Measurements from ENCODE around the gene DTX3L. TPM values are rescaled to one million over a fixed set of nuclear protein-coding genes. Genes with fewer than 3 reads are reported as not detected.
"Not testable (repeated sequence)": the region's sequence is repeated elsewhere in the genome, so short reads cannot be mapped to it uniquely, and the experiment has no call there.

DTX3L gene
- polyA plus RNA-seq, 3 donors, result 14.3 to 14.8 (median 14.6) TPM

DNA sequence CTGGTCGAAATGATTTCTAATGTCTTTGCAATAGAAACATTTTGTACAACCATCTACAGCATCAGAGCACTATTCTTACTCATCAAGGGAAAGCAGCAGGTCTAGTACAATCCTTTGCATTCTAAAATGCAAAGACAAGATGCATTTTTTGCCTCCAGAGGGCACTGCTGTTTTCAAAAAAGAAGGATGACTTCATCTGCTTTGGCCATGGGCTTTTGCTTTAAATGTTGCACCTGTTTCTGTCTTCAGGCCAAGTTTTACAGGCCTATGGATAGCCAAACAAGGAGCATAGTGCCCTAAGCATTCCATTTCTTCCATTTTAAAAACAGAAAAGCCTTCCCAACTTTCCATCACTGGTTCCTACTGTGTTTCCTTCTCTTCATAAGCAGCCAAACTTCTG lies 3.5 kb upstream of the DTX3L start:
- DNase-seq (ENCODE audit: low read depth in 3 of 3, low spot score in 2 of 3), result peak in 1 of 3 donors; percentile 52

DNA sequence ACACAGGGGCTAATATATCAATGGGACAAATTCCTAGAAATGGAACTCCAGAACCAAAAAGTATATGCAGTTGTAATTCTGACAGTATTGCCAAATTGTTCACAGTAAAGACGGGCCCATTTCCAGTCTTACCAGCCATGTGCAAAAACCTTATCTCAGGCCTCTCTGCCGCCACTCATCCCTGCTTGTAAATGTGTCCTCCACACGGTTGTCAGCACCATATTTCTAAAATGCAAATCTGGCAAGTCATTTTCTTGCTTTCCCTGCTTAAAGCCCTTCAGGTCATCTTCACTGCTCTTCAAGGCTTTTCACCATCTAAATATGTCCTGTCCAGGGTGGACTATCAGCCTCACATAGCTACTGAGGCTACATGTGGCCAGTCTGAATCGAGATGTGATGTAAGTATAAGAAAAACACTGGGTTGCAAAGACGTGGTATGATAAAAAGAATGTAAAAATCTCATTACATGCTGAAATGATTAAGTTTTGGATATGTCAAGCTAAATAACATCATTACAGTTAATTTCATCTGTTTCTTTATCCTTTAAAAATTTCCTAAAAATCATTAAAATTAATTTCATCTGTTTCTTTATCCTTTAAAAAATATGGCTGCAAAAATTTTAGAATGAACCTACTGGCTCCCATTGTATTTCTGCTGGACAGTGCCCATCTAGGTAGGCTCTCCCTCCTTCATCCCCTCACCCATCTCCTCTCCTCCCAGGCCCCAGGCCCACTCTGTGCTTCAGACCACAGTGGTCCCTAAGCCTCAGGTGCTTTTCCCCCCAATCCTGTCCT lies 1.0 kb upstream of the DTX3L start:
- no peak for DNase-seq (ENCODE audit: low read depth in 3 of 3, low spot score in 2 of 3)

DNA sequence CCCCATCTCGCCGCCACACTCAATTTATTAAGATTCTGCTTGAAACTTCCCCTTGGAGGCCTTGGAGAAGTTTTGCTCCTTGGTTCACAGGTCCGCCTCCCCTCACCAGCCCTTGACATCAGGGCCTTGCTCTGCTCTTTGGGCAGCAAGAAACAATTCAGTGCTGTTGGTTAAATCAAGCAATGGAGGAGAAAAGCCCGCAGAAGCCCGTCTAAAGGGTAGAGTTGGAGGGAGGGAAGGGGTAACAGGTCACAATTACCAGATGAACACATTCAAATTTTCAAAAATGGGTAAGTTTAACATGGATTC lies 467 bp upstream of the DTX3L start:
- no peak for DNase-seq (ENCODE audit: low read depth in 3 of 3, low spot score in 2 of 3)

DNA sequence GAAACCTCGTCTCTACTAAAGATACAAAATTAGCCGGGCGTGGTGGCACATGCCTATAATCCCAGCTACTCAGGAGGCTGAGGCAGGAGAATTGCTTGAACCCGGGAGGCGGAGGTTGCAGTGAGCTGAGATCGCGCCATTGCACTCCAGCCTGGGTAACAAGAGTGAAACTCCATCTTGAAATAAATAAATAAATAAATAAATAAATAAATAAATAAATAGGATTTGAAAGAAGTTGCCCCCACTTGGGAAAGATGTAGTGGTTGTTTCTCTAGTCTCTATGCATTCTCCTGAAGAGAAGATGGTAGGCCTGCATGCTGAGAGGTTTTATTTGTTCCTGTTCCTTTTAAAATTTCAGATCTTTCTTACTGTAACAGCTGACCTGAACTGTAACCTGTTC lies 4.0 kb downstream of the DTX3L start:
- DNase-seq (ENCODE audit: low read depth in 3 of 3, low spot score in 2 of 3), result not testable (repeated sequence)

DNA sequence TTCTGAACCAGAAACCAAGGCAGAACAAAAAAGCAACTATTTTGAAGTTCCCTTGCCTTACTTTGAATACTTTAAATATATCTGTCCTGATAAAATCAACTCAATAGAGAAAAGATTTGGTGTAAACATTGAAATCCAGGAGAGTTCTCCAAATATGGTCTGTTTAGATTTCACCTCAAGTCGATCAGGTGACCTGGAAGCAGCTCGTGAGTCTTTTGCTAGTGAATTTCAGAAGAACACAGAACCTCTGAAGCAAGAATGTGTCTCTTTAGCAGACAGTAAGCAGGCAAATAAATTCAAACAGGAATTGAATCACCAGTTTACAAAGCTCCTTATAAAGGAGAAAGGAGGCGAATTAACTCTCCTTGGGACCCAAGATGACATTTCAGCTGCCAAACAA lies 4.6 kb downstream of the DTX3L start:
- DNase-seq (ENCODE audit: low read depth in 3 of 3, low spot score in 2 of 3), result no peak

DNA sequence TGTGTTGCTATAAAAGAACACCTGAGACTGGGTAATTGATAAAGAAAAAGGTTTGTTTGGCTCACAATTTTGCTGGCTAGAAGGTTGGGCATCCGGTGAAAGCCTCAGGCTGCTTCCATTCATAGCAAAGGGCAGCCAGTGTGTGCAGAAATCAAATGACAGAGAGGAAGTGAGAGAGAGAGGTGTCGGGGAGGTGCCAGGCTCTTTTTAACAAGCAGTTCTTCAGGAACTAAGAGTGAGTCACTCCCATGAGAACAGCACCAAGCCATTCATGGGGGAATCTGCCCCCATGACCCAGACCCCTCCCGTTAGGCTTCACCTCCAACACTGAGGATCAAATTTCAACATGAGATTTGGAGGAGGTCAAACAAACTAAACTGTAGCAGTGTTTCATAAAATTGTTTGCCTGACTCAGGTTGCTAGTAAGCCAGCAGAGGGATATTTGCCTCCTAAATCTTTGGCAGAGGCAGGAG lies 8.8 kb downstream of the DTX3L start:
- DNase-seq (ENCODE audit: low read depth in 3 of 3, low spot score in 2 of 3), result no peak

DNA sequence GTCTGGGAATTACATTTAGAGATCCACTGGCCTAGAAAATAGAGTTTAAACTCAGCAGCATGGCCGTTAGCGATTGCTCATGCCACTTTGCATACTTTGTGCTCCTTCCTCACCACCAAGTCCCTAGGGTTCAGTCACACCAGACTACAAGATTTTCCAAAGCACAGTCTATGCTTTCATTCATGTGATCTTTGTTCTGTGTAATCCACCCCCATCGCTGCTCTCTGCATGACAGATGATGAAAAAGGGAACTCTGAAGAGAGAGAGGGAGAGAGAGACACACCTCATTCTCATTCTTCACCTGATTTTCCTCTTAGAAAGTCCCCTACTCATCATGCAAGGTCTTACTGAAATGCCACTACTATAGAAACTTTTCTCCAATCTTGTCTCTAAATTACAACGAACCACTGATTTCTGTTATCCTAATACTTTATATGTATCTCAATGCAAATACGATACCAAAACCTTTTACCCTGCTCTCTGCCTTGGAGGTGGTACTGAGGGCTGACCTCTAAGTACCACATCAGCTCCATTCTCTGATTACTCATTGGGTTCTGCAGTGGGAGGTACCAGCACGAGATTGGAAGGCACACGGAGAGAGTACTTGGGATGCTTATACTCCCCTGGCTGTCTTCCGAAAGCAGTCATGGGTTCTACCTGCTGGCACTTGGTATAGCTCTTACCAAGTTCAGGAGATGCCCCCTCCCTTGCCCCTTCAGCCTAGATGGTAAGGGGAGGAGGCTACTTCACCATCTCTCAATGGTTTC lies 12.2 kb downstream of the DTX3L start:
- no peak for DNase-seq (ENCODE audit: low read depth in 3 of 3, low spot score in 2 of 3)

DNA sequence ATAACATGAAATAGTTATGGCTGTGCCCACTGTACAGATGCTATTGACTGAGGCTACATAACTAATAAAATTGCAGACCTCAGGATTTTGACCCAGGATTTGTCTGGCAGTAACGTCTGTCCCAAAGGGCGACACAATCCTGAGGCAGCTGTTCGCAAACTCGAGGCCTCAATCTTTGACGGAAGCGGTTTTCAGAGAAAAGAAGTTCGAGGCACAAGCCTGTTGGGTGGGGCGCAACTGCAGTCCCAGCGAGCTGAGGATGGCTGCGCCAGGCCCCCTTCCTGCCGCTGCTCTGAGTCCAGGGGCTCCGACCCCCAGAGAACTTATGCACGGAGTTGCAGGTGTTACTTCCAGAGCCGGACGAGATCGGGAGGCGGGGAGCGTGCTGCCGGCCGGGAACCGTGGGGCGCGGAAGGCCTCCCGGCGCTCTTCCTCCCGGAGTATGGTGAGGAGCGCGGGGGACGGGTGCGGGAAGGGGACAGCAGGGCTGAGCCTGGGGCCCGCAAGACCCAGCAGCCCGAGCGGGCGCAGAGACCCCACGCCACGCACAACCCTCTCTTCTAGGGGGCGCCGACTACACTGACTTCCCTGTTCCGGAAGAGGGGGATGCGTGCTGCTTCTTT lies 13.4 kb downstream of the DTX3L start, which contains the start of gene PARP15:
Gene PARP15 (plus strand): TSS at position 242 of the 623 bp plus-strand sequence. CDS start 18 bp downstream, at position 260.
- no peak for DNase-seq (ENCODE audit: low read depth in 3 of 3, low spot score in 2 of 3)

DNA sequence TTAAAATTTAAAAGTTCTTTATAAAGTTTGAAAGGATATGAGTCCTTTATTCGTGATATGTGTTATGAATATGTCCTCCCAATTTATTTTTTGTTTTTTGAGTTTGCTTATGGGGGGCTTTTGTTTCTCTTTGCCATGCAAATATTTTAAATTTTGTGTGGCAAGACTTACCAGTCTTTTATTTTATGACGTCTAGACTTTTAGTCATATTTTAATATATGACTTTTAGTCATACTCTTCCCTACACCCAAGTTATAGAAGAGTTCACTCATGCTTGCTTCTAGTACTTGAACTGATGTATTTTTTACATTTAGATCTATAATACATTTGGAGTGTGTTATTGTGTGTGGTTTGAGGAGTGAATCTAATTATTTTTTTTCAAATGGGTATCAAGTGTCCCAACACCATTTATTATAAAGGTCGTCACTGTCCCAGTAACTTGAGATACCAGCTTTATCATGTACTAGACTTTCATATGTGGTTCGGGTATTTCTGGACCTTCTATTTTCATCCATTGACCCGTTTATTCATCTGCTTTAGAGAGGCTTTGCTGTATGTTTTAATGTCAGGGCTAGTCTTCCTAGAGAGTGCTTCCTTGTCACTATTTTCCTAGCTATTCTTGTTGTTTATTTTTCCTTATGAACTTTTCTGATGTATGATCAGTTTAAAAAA lies 14.1 kb downstream of the DTX3L start:
- DNase-seq (ENCODE audit: low read depth in 3 of 3, low spot score in 2 of 3), result no peak

DNA sequence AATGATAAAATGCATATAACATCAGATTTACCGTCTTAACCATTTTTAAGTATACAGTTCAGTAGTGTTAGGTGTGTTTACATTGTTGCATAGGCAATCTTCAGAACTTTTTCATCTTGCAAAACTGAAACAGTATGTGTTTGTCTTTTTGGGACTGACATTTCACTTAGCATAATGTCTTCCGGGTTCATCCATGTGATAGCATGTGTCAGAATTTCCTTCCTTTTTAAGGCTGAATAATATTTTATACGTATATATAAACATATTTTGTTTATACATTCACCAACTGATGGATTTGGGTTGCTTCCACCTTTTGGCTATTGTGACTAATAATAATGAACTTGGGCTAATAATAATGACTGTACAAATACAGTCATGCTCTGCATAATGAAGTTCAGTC lies 16.3 kb downstream of the DTX3L start:
- no peak for DNase-seq (ENCODE audit: low read depth in 3 of 3, low spot score in 2 of 3)

DNA sequence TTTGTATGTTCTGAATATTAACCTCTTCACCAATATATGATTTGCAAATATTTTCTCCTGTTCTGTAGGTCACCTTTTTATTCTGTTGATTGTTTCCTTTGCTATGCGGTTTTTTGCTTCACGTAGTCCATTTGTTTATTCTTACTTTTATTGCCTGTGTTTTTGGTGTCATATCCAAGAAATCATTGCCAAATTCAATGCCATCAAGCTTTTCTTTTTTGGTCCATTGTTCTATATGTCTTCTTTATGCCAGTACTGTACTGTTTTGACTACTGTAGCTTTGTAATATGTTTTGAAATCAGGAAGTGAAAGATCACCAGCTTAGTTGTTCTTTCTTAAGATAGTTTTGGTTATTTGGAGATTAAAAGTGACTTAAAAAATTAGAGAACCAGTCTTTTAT lies 17.5 kb downstream of the DTX3L start:
- no peak for DNase-seq (ENCODE audit: low read depth in 3 of 3, low spot score in 2 of 3)

DNA sequence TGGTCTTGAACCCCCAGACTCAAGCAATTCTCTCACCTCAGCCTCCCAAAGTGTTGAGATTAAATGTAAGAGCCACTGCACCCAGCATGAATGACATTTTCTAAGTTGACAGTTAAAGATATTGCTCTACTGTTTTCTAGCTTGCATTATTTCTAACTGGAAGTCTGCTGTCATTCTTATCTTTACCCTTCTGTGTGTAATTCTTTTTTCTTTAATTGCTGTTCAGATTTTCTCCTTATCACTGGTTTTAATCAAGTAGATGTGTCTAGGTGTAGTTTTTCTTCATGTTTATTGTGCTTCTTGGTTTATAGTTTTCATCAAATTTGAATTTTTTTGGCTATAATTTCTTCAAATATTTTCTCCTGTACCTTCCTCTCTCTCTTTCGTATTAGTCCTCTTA lies 18.3 kb downstream of the DTX3L start:
- DNase-seq (ENCODE audit: low read depth in 3 of 3, low spot score in 2 of 3), result no peak

DNA sequence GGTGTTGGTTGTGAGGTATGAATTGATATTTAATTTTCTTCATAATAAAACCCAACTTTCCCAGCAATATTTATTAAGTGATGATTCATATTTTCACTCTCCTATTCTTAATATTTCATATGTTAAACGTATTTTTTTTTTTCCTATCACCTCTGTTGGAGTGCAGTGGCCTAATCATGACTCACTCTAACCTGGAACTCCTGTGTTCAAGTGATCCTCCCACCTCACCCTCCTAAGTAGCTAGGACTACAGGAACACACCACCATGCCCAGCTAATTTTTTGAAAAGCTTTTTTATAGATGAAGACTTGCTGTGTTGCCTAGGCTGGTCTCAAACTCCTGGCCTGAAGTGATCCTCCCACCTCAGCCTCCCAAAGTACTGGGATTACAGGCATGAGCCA lies 22.0 kb downstream of the DTX3L start:
- no peak for DNase-seq (ENCODE audit: low read depth in 3 of 3, low spot score in 2 of 3)

DNA sequence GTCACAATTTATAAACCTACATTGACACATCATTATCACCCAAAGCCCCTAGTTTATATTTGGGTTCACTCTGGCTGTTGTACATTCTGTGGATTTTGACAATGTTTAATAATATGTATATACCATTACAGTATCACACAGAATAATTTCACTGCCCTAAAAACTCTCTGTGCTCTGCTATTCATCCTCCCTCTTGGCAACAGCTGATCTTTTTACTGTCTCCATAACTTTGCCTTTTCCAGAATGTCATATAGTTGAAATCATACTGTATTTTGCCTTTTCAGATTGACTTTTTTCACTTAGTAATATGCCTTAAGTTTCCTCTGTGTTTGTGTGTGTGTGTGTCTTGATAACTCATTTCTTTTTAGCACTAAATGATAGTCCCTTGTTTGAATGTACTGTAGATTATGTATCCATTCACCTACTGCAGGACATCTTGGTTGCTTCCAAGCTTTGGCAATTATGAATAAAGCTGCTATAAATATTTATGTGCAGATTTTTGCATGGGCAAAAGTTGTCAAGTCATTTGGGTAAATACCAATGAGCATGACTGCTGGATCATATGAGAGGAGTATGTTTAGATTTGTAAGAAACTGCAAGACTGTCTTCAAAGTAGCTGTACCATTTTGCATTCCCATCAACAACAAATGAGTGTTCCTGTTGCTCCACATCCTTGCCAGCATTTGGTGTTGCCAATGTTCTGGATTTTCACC lies 22.8 kb downstream of the DTX3L start:
- no peak for DNase-seq (ENCODE audit: low read depth in 3 of 3, low spot score in 2 of 3)

DNA sequence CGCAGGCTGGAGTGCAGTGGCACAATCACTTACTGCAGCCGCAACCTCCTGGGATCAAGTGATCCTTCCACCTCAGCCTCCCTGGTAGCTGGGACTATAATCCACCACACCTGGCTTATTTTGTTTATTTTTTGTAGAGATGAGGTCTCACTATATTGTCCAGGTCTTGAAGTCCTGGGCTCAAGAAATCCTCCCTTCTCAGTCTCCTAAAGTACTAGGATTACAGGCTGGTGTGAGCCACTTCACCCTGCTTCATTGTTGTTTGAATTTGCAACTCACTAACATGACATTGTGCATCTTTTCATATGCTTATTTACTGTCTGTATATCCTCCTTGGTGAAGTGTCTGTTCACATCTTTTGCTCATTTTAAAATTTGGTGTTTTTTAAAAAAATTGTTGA lies 23.4 kb downstream of the DTX3L start:
- no peak for DNase-seq (ENCODE audit: low read depth in 3 of 3, low spot score in 2 of 3)

DNA sequence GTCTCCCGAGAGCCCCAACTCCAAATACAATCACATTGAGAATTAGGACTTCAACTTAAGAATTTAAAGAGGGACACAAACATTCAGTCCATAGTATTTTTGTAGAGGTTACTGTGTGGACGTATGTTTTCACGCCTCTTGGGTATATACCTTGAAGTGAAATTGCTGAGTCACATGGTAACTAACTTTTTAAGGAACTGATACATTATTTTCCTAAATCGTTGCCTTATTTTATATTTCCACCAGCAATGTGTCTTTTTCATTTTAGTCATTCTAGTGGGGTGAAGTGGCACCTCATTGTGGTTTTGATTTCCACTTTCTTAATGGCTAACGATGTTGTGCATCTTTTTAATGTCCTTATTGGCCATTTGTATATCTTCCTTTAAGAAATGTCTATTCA lies 25.2 kb downstream of the DTX3L start:
- DNase-seq (ENCODE audit: low read depth in 3 of 3, low spot score in 2 of 3), result no peak

DNA sequence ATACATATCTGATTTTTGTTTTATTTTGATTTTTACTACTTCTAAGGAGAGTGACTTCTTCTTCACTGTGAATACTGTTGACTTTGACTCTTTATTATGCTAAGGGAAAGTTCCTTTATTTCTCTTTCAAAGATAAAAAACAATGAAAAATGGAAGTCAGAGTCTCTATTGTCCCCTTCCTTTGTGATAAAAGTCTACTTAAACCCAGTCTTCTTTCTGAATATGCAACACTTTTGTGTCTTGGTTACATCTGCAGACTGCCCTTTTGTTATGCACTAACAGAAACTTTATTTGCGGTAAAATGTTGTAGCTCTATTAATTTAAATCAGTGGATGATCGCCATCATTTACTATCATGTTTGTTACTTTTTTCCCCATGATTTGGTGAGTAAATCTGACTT lies 26.5 kb downstream of the DTX3L start:
- no peak for DNase-seq (ENCODE audit: low read depth in 3 of 3, low spot score in 2 of 3)

DNA sequence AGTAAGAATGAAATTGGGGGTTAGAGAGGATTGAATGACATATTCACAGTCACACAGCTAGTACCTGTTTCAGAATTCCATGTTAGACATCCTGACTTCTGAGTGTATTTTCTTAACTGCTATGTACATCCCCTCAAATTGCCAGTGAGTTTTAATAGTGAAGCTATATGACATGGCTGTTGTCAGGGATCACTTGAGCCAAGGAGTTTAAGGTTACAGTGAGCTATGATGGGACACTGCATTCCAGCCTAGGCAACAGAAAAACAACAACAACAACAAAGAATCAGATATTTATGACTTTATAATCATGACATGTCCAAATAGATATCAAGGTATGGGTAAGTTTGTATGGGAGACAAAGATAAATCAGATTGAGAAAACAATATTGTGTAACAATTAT lies 29.9 kb downstream of the DTX3L start:
- DNase-seq (ENCODE audit: low read depth in 3 of 3, low spot score in 2 of 3), result no peak

DNA sequence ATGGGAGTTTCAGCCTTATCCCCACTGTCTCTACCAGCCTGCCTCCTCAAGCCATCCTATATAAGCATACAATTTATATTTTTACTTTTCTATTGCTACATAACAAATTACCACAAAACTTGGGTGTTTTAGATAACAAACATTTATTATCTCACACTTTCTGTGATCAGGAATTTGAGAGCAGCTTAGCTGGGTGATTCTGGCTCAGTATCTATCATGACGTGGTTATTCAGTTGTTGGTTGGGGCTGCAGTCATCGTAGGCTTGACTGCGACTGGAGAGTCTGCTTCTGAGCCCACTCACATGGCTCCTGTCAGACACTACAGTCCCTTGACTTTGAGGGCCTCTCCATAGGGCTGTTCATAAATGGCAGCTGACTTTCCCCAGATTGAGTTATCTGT lies 34.0 kb downstream of the DTX3L start:
- DNase-seq (ENCODE audit: low read depth in 3 of 3, low spot score in 2 of 3), result no peak

DNA sequence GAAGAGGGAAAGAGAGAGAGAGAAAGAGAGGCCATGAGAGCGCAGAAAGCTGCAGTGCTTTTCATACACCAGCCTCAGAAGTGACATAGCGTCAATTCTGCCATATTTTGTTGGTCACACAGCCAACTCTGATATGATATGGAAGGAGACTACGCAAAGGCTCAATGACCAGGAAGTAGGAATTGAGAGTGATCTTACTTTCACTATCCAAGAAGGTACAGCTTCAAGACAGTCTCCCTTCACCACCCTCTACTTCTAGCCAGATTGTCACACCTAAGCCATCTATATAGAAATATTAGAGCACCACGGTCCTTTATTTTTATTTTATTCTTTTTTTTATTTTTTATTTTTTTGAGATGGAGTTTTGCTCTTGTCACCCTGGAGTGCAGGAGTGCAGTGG lies 34.4 kb downstream of the DTX3L start:
- no peak for DNase-seq (ENCODE audit: low read depth in 3 of 3, low spot score in 2 of 3)
